NB4 (cell line): Measurements from ENCODE around the gene UQCC2.

ENCODE experiments used
- POLR2A ChIP-seq: IDR thresholded peaks from 2 replicates; pipeline ENCODE4 v1.6.1; 2011; ENCODE audit warnings: mild to moderate bottlenecking; ENCODE audit not compliant: insufficient read length; ENCODE audit errors: extremely low read depth
- TF ChIP-seq, protein P1 (sequence below): IDR thresholded peaks from one replicate; pipeline ENCODE4 v1.5.1; 2012; ENCODE audit warnings: low read depth, low read length
- TF ChIP-seq, protein P2 (sequence below): IDR thresholded peaks from 2 replicates; pipeline ENCODE4 v1.6.1; 2011; ENCODE audit warnings: low read depth, low read length

DNA sequence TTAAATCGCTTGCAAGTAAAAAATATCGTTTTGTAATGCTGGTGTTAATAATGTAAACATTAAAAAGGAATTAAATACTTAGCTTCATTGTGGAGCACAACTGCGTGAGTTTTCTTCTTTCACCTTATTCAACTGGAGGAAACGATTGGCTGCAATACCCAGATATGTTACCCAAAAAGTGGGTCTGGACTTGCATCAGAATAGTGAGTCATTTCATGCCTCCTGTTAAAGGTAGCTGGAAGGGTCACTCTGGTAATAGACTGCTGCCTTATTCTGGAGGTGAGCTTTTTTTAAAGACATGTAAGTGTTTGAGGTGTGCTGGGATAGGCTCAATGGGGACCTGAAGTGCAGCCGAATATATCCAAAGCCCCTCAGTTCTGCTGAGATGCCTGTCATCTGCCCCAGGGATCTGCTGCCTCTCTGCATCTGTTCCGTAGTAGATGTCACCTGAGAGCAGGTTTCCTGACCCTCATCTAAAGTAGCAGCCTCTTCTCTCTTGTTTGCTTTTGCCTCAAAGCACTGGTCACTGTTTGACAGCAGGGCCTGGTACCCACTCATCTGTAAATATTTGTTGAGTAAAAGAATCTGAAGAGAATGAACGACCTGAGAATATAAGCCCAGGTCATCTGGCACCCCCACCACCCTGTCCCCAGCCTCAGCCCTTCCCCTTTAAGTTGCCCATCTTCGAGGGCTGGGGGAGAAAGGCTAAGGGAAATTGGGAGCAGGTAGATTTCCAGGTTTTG, 5.6 kb upstream of the UQCC2 start:
- TF ChIP-seq, protein P1, sequence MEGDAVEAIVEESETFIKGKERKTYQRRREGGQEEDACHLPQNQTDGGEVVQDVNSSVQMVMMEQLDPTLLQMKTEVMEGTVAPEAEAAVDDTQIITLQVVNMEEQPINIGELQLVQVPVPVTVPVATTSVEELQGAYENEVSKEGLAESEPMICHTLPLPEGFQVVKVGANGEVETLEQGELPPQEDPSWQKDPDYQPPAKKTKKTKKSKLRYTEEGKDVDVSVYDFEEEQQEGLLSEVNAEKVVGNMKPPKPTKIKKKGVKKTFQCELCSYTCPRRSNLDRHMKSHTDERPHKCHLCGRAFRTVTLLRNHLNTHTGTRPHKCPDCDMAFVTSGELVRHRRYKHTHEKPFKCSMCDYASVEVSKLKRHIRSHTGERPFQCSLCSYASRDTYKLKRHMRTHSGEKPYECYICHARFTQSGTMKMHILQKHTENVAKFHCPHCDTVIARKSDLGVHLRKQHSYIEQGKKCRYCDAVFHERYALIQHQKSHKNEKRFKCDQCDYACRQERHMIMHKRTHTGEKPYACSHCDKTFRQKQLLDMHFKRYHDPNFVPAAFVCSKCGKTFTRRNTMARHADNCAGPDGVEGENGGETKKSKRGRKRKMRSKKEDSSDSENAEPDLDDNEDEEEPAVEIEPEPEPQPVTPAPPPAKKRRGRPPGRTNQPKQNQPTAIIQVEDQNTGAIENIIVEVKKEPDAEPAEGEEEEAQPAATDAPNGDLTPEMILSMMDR, result no peak
- TF ChIP-seq POLR2A, result no peak
- TF ChIP-seq, protein P2, sequence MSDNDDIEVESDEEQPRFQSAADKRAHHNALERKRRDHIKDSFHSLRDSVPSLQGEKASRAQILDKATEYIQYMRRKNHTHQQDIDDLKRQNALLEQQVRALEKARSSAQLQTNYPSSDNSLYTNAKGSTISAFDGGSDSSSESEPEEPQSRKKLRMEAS, result no peak
